GM19395 (cell line): Measurements from ENCODE around the gene POLR2C.

Experiments
- ATAC-seq: cut with Tn5 transposase; IDR thresholded peaks from one replicate; pipeline ENCODE4 v1.9.1; 2021; ENCODE audit warnings: mild to moderate bottlenecking, moderate library complexity; ENCODE audit not compliant: unreplicated experiment

The POLR2C gene

DNA sequence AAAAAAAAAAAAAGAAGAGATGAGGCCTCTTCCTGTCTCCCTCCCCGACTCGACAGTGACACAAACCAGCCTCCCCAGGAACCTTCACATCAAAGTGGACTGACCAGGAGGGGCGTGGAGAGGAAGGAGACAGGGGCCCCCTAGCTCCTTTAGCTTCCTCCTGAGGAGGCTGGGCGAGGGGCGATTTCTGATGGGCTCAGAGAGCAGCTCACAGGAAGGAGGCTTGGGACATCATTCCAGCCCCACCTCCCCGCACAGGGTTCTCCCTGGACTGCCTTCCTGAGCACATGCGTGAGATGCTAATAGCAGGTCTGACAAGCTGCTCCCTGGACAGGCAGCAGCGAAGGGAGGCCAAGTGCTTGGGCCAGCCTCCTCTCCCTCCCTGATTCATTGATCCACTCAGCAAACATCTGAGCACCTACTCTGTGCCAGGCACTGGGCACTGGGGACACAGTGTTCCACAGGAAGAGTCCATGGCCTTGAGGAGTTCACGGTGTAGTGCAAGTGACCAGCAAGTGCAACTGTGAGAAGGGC lies 38.2 kb downstream of the POLR2C start:
- no peak for ATAC-seq

DNA sequence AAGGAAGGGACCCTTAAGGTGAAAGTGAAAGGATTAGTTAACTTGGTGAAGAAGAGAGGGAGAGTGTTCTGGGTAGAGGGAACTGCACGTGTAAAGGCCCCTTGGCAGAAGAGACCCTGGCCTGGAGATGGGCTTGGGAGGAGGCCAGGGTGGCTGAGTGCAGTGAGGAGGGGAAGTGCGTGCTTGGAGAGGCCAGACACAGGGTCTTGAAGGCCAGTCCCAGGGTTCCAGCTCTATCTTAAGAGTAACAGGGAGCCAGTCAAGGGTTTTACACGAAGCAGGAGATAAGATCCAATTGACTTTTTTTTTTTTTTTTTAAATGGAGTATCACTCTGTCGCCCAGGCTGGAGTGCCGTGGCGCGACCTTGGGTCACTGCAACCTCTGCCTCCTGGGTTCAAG lies 39.0 kb downstream of the POLR2C start:
- no peak for ATAC-seq

DNA sequence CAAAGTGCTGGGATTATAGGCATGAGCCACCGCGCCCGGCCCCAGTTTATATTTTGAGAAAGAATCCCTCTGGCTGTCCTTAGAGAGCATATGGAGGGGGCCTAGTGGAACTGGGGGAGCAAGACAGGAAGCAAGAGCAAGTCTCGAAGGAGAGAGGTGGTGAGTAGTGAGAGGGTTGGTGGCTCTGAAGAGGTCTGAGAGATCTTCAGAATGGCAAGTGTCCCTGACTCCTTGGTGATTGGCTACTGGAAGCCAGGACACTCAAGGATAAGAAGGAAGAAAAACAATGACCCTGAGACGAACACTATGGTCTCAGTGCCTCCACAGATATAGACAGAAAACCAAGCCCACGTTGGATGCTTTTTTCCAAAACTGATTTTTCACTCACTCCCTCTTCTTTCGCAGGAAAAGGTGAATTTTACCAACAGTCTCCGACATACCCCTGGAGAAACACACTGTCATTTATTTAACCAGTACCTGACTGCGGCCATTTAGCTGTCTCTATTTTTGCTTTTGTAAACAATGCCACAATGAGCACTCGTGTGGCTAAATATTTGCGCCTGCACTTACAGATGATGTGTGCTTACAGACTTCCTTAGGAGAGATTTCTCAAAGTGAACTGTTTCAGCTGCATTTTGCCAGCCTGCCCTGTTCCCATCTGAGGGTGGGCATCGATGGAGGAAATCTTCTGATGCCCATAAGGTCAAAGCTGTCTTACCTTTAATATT lies 39.7 kb downstream of the POLR2C start:
- no peak for ATAC-seq

DNA sequence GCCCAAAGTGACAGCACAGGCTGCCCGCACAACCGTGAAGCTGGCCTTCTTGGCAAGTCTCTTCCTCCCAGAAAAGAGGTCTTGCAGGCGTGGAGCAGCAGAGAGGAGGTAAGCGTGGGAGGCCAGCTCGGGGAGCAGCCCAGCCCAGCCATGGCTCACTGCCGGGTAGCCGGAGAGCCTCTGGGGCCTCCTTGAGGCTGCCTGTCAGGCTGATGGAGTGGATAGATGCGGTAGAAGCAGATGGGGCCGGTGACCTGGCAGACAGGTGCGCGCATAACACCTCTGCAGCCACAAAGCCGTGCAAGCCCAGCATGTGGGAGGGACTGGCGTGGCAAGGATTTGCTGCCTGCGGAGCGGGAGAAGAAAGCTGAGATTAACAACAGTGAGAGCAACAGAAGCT lies 40.9 kb downstream of the POLR2C start:
- no peak for ATAC-seq

DNA sequence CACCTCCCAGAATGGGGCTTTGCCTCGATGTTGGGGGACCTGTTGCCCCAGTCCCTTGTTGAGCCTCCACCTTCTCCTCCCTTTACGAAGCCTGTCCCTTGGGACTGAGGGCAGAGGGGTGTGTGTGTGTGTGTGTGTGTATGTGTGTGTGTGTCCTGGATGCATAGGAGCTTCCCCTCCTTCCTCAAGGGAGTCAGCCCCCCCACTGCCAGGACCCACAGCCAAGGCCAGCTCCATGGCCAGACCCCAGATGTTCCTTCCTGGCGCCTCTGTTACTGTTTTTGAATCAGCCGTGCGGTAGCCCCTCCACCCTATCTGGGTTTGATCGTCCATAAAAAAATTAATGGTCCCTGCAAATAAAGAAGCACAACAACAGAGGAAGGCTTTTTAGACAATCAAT lies 41.5 kb downstream of the POLR2C start:
- ATAC-seq = no peak

DNA sequence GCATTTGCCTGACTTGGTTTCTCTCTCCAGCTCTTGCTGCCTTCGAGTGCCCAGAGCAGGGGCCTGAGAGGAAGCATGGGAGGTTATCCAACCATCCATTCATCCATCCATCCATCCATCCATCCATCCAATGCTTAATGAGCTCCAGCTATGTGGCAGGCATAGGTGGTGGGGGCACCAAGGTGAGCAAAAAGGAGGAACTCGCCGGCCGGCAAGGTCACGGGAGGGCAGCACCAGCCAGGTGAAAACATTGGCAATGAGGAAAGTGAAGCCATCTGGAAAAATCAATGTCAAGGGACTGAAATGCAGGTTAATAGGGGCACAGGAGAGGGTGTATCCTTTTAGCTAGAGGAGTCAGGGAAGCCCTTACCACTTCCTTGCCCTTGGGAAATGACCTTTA lies 42.0 kb downstream of the POLR2C start:
- ATAC-seq = no peak

DNA sequence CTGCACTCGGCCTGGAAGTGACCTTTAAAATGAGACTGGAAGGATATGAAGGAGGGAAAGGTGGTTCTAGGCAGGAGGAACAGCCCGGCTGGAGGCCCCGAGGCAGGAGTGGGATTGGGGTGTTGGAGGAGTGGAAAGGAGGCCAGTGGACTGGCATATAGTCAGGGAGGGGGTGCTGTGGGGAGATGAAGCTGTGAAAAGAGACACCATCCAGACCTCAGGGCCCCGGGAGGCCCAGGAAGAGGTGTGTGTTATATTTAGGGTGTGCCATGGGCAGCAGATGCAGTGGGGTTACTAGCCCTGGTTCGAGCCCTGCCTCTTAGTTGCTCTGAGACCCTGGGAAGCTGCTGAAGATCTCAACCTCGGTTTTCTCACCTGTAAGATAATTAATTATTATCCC lies 42.7 kb downstream of the POLR2C start:
- no peak for ATAC-seq

DNA sequence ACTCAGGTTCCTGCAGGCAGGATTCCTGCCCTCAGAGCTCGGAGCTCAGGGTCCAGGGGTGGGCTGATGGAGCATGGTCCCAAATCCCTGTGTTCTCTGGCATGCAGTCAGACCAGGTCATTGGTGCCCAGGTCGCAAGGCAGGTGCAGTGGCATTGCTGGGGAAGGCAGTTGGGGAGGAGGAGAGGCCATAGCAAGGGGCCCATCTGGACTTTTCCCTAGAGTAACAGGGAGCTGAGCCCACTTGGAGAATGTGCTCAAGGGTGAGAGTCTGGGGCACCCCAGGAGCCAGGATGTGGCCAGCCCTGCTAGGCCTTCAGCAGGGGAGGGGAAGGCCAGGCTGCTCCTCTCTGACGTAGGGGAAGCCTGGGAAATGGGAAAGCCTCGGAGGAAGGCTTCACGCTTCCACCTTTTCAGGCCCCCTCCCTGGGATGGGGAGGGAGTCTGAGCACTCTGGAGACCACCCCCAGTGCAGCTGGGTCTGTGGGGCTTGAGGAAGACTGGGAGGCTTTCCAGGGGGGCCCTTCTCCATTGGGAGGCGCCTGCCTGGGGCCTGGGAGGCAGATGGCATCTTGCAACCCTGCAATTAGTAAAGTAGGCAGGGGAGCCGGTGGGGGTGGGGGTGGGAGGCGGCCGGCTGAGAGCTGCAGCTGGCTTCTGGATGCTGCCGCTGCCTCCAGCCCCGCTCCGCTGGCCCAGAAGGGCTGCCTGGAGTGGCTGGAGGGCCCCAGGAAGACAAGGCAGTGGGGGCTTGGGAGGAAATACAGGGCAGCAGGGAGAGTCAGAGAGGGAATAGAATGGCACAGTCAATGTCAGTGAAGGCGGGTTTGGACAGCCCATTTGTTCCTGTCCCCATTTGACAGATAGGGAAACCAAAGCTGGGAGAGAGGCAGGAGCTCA lies 44.9 kb downstream of the POLR2C start:
- ATAC-seq = no peak

DNA sequence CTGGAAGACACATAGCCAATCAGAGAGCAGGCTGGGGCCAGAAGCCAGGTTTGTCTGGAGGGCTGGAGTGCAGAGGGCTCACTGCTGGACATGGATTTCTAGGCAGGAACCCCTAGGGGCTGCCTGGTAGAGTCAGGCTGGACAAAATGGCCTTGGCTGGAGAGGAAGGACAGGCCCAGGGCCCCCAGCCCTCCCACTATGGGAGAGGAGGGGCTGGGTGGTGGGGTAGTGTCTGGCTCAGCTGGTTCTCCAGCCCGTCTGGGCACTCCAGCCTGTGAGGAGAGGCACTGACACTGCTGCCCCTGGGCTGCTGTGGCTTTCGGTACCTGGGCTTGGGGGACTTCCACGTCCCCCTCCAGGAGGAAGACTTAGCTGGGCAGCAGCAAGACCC lies 45.6 kb downstream of the POLR2C start:
- no peak for ATAC-seq

DNA sequence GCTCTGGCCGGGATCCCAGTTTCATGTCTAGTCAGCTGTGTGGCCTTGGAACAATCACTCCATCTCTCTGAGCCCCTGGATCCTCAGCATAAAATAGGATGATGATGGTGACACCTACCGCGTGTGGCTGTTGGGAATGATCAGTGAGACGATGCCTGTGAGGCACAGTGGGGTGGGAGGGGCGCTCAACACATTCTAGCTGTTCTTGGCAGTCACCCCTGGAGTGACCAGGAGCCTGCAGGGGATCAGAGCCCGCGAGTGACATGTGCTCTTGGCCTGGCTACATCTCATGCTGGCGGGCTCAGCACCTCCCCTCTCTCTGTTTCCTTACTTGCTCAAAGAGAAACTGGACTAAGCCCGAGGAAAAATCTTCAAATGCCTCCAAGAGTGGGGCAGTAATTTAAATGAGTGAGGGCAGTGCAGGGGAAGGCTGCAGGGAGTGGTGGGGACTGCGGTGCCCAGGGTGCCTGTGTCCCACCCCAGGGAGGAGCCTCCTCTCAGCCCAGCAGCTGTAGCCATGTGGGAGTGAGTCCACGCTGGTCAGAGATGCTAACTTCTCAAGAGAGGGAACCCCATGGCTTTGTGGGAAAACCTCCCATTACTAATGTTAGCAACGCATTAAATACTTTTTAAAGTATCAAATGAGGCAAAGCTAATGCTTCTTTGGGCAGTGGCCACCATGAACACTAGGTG lies 46.9 kb downstream of the POLR2C start:
- no peak for ATAC-seq

DNA sequence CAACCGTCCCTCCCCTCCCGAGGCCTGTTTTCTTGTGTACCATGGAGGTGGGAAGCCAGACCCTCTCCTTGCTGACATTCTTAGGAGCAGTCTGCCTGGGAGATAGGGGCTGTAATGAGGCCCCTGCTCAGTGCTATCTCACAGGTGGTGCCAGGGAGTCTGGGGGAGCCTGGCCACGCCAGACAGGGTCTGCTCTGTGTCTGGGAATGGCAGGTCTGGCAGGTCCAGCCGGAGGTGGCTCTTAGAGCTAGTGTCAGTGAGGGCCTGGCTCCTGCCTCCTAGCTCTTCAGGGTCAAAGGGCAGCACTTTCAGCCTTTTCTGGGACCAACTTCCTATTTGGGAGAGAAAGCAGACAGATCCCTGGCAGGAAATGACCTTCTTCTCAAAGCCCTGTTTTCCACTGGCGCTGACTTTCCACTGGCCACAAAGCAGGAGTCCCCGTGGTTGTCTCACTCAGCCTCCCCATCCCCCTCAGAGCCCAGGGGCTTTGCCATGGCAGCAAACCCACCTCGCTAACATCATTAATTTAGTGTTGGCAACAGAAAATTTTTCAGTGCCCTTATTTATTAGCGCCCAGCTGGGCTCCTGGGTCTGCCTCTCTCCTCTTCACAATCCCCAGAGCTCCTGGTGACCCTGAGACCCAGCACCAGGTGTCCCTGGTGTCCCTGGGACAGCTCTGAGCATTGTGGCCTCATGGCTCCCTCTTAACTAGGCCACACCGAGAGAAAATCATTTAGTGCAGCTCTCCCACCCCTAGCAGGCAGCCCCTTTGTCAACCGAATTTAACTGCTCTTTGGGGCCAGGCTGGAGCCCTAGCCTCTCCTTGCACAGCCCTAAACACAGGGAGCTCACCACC lies 47.8 kb downstream of the POLR2C start:
- no peak for ATAC-seq

DNA sequence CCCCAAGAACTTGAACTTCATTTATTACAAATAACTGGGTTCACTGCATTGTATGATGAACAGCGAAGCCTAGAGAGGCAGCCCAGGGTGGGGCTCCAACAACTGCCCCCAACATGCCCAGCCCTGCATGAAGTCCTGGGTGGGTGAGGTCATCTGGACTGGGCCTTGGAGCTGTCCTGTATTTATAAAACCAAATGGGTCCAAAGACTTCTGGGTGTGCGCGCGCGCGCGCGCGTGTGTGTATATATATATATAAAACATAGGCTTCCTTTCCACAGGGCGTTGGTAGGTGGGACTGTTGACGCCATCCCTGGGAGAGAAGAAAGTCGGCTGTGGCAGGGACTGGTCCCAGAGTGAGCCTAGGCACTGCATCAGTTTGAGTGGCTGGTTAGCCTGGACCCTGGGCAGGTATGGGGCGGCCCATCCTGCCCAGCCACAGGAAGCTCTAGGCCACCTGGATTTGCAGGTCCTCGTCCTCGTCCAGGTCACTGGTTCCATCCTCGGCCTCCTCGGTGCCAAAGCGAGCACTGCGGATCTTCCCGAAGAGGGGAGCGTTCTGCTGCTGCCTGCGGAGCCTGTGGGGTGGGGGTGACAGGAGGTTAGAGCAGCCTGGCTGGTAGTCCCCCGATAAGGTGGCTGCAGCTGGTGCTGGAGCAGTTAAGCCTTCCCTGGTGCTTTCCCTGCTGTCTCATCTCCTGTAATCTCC lies 50.0 kb downstream of the POLR2C start:
- no peak for ATAC-seq

DNA sequence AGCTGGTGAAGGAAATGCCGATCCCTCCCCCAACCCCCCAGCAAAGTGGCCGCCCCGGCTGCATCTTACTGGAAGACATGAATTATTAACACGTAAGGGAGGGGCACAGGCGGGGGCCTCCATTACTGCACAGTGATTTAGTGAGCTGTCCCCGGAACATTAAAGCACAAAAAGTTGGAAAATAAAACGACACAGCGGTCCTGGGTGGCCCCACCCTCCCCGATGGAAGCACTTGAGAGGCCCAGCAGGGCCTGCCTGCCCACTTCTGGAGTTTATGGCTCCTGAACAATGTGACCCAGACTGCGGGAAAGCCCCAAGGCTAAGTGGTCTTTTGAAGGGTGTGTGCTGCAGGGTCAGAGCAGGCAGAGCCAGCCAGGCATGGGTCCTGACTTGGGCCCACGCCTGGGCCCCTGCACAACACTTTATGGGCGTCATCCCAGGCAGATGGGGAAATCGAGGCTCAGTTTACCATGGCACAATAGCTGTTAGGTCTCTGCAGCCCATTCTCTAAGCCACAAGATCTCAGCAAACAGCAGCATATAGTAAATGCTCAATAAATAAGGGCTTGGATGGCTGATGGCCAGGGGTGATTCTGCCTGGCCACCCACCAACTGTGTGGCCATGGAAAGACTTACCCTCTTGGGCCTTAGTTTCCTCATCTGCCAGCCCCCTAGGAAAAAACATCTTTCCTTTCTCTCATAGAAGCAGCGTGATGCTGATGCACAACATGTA lies 51.1 kb downstream of the POLR2C start:
- no peak for ATAC-seq

DNA sequence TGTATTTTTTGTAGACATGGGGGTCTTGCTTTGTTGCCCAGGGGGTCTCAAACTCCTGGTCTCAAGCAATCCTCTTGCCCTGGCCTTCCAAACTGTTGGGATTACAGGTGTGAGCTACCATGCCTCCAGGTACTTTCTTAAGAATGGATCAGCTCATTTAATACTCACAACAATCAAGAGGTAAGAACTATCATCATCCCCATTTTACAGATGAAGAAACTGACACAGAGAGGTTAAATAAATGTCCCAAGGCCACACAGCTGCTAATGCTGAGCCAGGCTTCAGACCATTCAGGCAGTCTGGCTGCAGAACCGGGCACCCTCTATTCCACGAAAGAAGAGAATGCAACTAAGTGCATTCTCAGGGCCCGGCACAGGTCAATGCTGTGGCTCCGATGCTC lies 51.9 kb downstream of the POLR2C start:
- ATAC-seq = no peak

DNA sequence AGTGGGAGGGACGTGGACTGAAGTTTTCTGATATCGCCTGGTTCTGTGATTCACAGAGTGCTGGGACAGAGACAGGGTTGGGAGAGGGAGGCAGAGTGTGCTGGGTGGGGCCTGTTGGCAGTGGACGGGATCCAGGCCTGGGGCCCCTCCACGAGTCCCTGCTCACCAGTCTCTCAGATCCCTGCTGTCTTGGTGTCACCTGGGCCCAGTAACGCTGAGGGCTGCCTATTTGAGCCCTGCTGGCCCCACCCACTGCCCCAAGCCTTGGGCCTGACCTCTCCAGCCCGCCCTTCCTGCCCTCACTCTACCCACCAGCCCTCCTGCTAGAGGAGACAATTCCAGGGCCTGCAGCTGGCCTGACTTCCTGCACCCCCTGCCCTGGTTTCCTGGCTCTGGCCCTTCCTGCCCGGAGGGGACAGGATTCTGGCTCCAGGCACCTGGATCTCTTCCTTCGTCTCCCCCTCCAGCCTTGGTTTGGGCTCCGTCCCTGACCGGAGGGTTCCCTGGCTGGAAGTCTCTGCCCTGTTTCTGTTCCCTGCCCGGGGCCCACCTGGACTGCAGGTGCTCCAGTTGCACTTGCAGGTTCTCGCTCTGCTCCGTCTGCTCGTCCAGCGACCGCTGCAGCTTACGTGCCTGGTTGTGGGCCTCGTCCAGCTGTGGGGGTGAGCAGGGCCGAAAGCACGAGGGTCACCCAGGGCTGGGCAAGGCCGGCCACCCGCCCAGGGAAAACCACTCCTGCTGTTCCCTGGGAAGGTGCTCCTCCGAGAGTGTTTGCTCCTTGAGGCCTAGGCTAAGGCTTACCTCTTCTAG lies 52.5 kb downstream of the POLR2C start:
- ATAC-seq = no peak

DNA sequence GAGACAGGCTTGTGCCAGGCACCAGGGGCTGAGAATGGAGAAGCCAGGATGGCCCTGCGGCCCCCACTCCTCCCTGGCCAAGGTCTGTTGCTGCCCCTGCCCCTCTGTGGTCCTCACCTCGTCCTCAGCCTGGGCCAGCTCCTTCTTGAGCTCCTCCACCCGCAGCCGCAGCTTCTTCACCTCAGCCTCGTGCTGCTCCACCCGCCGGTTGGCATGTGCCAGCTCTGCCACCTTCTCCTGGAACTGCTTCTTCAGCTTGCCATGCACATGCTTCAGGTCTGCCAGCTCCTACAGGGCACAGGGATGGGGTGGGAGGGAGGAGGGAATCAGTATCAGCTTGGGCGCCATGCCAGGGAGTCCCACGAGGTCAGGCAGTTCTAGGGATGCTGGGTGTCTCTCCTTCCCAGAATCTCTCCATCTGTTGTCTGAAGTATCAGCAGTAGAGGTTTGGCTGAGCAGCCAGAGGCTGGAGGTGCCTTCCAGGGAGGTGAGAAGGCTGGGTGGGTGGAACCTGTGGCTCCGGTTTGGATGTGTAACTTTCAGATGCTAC lies 53.8 kb downstream of the POLR2C start:
- no peak for ATAC-seq

DNA sequence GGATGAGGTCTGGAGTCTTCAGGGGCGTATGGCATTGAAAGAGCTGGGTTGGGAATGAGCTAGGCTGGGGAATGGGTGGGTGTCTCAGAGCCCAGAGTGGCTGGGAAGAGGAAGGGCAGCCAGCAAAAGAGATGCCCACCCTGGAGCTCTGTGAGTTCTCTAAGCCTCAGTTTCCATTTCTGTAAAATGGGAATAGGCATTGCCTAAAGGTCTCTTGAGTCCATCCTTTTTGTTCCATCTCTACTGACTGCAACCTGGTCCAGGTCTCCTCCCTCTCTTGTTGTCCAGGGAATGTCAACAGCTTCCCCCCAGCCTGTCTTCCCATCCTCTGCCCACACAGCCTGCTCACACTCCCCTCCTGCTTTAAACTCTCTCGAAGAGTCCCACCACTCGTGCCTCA lies 54.3 kb downstream of the POLR2C start:
- ATAC-seq = no peak
